Naive thymus-derived CD4-positive, alpha-beta T cell (primary cell): ENCODE measurements around the gene BCL11B. TPM values are rescaled to one million over a fixed set of nuclear protein-coding genes. Genes with fewer than 3 reads are reported as not detected.

Experiments used
- ATAC-seq: fragments of 150-1000 bp; cut with Tn5 transposase; 2 replicates; pipeline ENCODE4 v1.10.0; 2021; ENCODE audit warnings: mild to moderate bottlenecking, moderate library complexity
- CTCF ChIA-PET: fragments of 350-600 bp; sonication (Branson Sonifier 250); formaldehyde crosslinking; loops from one replicate; lab custom pipeline; 2021; ENCODE audit warnings: antibody characterized with exemption; lab: Charles Lee
- POLR2A ChIA-PET: fragments of 350-600 bp; sonication (Branson Sonifier 250); formaldehyde crosslinking; loops from one replicate; lab custom pipeline; 2021; ENCODE audit warnings: antibody characterized with exemption, inconsistent platforms; lab: Charles Lee
- DNase-seq, 9 donors: peaks; one replicate each; pipeline versions ENCODE4 v3.0.0 to v3.0.0-alpha.2; 2020 to 2022; ENCODE audit warnings: mixed read lengths in 1 of 9
- H3K27ac ChIP-seq: one replicate; pipeline ENCODE4 v1.7.0; 2013; ENCODE audit warnings: mild to moderate bottlenecking, low read depth, low read length, moderate library complexity
- H3K27me3 ChIP-seq, 2 donors: one replicate each; pipeline ENCODE4 v1.7.0; 2013; ENCODE audit warnings: low read length in 2 of 2, mild to moderate bottlenecking in 2 of 2, moderate library complexity in 2 of 2; ENCODE audit not compliant: control insufficient read depth in 2 of 2, insufficient read depth in 2 of 2
- H3K36me3 ChIP-seq, 3 experiments: 1 replicate in 2 of 3; 2 replicates in 1 of 3; pipeline ENCODE4 v1.7.0; 2013; ENCODE audit warnings: low read length in 3 of 3, mild to moderate bottlenecking in 3 of 3, moderate library complexity in 1 of 3; ENCODE audit not compliant: insufficient read depth in 3 of 3, control insufficient read depth in 2 of 3
- H3K4me1 ChIP-seq, 2 donors: one replicate each; pipeline ENCODE4 v1.7.0; 2013; ENCODE audit warnings: low read length in 2 of 2, mild to moderate bottlenecking in 2 of 2, moderate library complexity in 1 of 2; ENCODE audit not compliant: control insufficient read depth in 2 of 2, insufficient read depth in 2 of 2
- H3K4me3 ChIP-seq: 2 replicates; pipeline ENCODE4 v1.7.0; 2013; ENCODE audit warnings: mild to moderate bottlenecking, low read length
- H3K9me3 ChIP-seq, 3 experiments: 1 replicate in 2 of 3; 2 replicates in 1 of 3; pipeline ENCODE4 v1.7.0; 2013; ENCODE audit warnings: low read length in 3 of 3; ENCODE audit not compliant: control insufficient read depth in 2 of 3
- H3K27ac Mint-ChIP-seq, 9 donors: one replicate each; pipeline ENCODE4 v1.8.0; 2020 to 2022; ENCODE audit warnings: mixed read lengths in 9 of 9, mild to moderate bottlenecking in 8 of 9, moderate library complexity in 5 of 9, inconsistent platforms in 2 of 9
- H3K27me3 Mint-ChIP-seq, 5 donors: one replicate each; pipeline ENCODE4 v1.8.0; 2021 to 2022; ENCODE audit warnings: mixed read lengths in 5 of 5, mild to moderate bottlenecking in 1 of 5
- H3K36me3 Mint-ChIP-seq, 5 donors: one replicate each; pipeline ENCODE4 v1.8.0; 2020 to 2022; ENCODE audit warnings: mixed read lengths in 5 of 5, mild to moderate bottlenecking in 3 of 5, inconsistent platforms in 1 of 5
- H3K4me1 Mint-ChIP-seq, 7 donors: one replicate each; pipeline ENCODE4 v1.8.0; 2020 to 2022; ENCODE audit warnings: mixed read lengths in 7 of 7, mild to moderate bottlenecking in 3 of 7, inconsistent platforms in 1 of 7
- H3K4me3 Mint-ChIP-seq, 10 donors: one replicate each; pipeline ENCODE4 v1.8.0; 2020 to 2022; ENCODE audit warnings: mild to moderate bottlenecking in 10 of 10, mixed read lengths in 10 of 10, moderate library complexity in 6 of 10, inconsistent platforms in 2 of 10
- H3K9me3 Mint-ChIP-seq, 11 donors: one replicate each; pipeline ENCODE4 v1.8.0; 2020 to 2022; ENCODE audit warnings: mixed read lengths in 11 of 11, mild to moderate bottlenecking in 4 of 11, inconsistent platforms in 1 of 11, moderate library complexity in 1 of 11
- intact Hi-C, 2 donors: fragments of 100-400 bp; cut with micrococcal nuclease; formaldehyde crosslinking; loops; one replicate each; pipeline ENCODE4 v1.15.1; 2023
- polyA plus RNA-seq, 2 donors: library from polyadenylated mRNA; unstranded; fragments of 300-500 nt; fragmentation: Illumina TruSeq; gene quantifications; one replicate each; pipeline ENCODE4 v1.2.3, GENCODE V29; 2021
- total RNA-seq, 6 experiments: library from RNA in 5 of 6; stranded (reverse) in 5 of 6; gene quantifications; 1 replicate in 5 of 6; 2 replicates in 1 of 6; pipeline ENCODE4 v1.2.3 and lab custom pipeline; 2021 to 2026

BCL11B gene
- total and polyA plus RNA-seq, 7 experiments from 2014 or later, result 10.9 to 269 (median 145) TPM

- Mint-ChIP-seq H3K4me1 (peaks cover 29 to 48% (median 39%) of the 10 kb centered on the region in 7 donors), H3K27me3 (peaks cover 0 to 15% (median 0%) of the 10 kb centered on the region in 5 donors), H3K27ac (peak overlapping the region; percentile 98 to 100 (median 99)), H3K9me3 (peaks cover 0 to 19% (median 0%) of the 10 kb centered on the region in 11 donors), H3K36me3 (peaks cover 11 to 48% (median 40%) of the 10 kb centered on the region in 5 donors), H3K4me3 (peak overlapping the region; percentile 92 to 100 (median 98))
- peak overlapping the region; percentile 98 for H3K27ac ChIP-seq
- H3K27me3 ChIP-seq, result no peaks in the 10 kb centered on the region
- peak overlapping the region; percentile 90 for H3K4me3 ChIP-seq
- no peak for ATAC-seq
- ChIA-PET POLR2A (interaction anchor here (0.7 to 19.1 kb wide), 17 partner anchors 9 to 1668 kb away, joined by 3 to 1374 read pairs (median 6); no protein-coding TSS in a partner anchor), CTCF (interaction anchor here (1.4 to 2.0 kb wide), 4 partner anchors 9 to 1277 kb away, joined by 3 to 8 read pairs (median 4); no protein-coding TSS in a partner anchor)
- peaks cover 0 to 34% (median 9%) of the 10 kb centered on the region in 3 experiments for H3K36me3 ChIP-seq
- H3K9me3 ChIP-seq, result no peaks in the 10 kb centered on the region
- intact Hi-C loops, result loop anchor here (2.0 to 10.0 kb wide), 7 partner anchors 288 to 1812 kb away; no protein-coding TSS in a partner anchor
- DNase-seq, result peak in 7 of 9 donors; percentile 38 to 65 (median 42)
- peaks cover 12 to 13% of the 10 kb centered on the region in 2 donors for H3K4me1 ChIP-seq
These were observed 1.4 kb downstream of the BCL11B start for GRCh38 chr14:99270458-99271220.

GRCh38 chr14:99268810-99269707, 2.9 kb downstream of the BCL11B start:
- Mint-ChIP-seq H3K9me3 (peaks cover 0 to 19% (median 0%) of the 10 kb centered on the region in 11 donors), H3K36me3 (peaks cover 14 to 62% (median 52%) of the 10 kb centered on the region in 5 donors), H3K27me3 (peaks cover 0 to 12% (median 0%) of the 10 kb centered on the region in 5 donors), H3K4me3 (peak overlapping the region; percentile 92 to 100 (median 94)), H3K4me1 (peaks cover 30 to 53% (median 39%) of the 10 kb centered on the region in 7 donors), H3K27ac (peak overlapping the region; percentile 99 to 100 (median 100))
- H3K27me3 ChIP-seq, result no peaks in the 10 kb centered on the region
- DNase-seq, result peak in 5 of 9 donors; percentile 19 to 55 (median 48)
- peak overlapping the region; percentile 90 for H3K4me3 ChIP-seq
- intact Hi-C loops, result loop anchor here (1.0 to 10.0 kb wide), 7 partner anchors 10 to 1667 kb away; partner anchors contain the start of gene EVL (in 1 of the 2)
- H3K27ac ChIP-seq, result peak overlapping the region; percentile 98
- no peak for ATAC-seq
- H3K4me1 ChIP-seq, result peaks cover 11 to 24% of the 10 kb centered on the region in 2 donors
- peaks cover 0 to 40% (median 9%) of the 10 kb centered on the region in 3 experiments for H3K36me3 ChIP-seq
- ChIA-PET CTCF (interaction anchor here (0.6 to 4.2 kb wide), 10 partner anchors 9 to 1131 kb away, joined by 3 to 53 read pairs (median 4); no protein-coding TSS in a partner anchor), POLR2A (interaction anchor here (0.6 to 19.1 kb wide), 26 partner anchors 8 to 1666 kb away, joined by 3 to 1374 read pairs (median 8); no protein-coding TSS in a partner anchor)
- H3K9me3 ChIP-seq, result no peaks in the 10 kb centered on the region

GRCh38 chr14:99267837-99268781, 3.9 kb downstream of the BCL11B start:
- Histone ChIP-seq H3K36me3 (peaks cover 0 to 40% (median 9%) of the 10 kb centered on the region in 3 experiments), H3K27me3 (no peaks in the 10 kb centered on the region), H3K9me3 (no peaks in the 10 kb centered on the region), H3K27ac (peak overlapping the region; percentile 98), H3K4me1 (peaks cover 13 to 34% of the 10 kb centered on the region in 2 donors), H3K4me3 (peak overlapping the region; percentile 90)
- peaks cover 35 to 61% (median 45%) of the 10 kb centered on the region in 7 donors for H3K4me1 Mint-ChIP-seq
- peak overlapping the region; percentile 92 to 100 (median 94) for H3K4me3 Mint-ChIP-seq
- DNase-seq (peak in 7 of 9 donors; percentile 16 to 49 (median 40)), ATAC-seq (no peak)
- H3K27me3 Mint-ChIP-seq, result peaks cover 0 to 12% (median 0%) of the 10 kb centered on the region in 5 donors
- H3K27ac Mint-ChIP-seq, result peak overlapping the region; percentile 99 to 100 (median 100)
- ChIA-PET POLR2A (interaction anchor here (0.6 to 19.1 kb wide), 35 partner anchors 7 to 1860 kb away, joined by 3 to 1374 read pairs (median 6); no protein-coding TSS in a partner anchor), CTCF (interaction anchor here (0.6 to 4.2 kb wide), 18 partner anchors 8 to 1273 kb away, joined by 3 to 53 read pairs (median 5); no protein-coding TSS in a partner anchor)
- H3K9me3 Mint-ChIP-seq, result peaks cover 0 to 19% (median 0%) of the 10 kb centered on the region in 11 donors
- peaks cover 16 to 71% (median 62%) of the 10 kb centered on the region in 5 donors for H3K36me3 Mint-ChIP-seq
- intact Hi-C loops, result loop anchor here (1.0 to 10.0 kb wide), 8 partner anchors 9 to 1666 kb away; partner anchors contain the start of gene EVL (in 1 of the 2)

GRCh38 chr14:99267381-99267780, 4.6 kb downstream of the BCL11B start:
- Mint-ChIP-seq H3K27me3 (peaks cover 0 to 12% (median 0%) of the 10 kb centered on the region in 5 donors), H3K4me3 (peak overlapping the region; percentile 92 to 100 (median 94)), H3K9me3 (peaks cover 0 to 23% (median 0%) of the 10 kb centered on the region in 11 donors), H3K27ac (peak overlapping the region; percentile 99 to 100 (median 100)), H3K36me3 (peaks cover 21 to 78% (median 69%) of the 10 kb centered on the region in 5 donors), H3K4me1 (peaks cover 37 to 61% (median 48%) of the 10 kb centered on the region in 7 donors)
- intact Hi-C loops, result loop anchor here (2.0 to 10.0 kb wide), 7 partner anchors 27 to 1665 kb away; partner anchors contain the start of gene EVL (in 1 of the 2)
- Histone ChIP-seq H3K4me3 (peak overlapping the region; percentile 90), H3K36me3 (peaks cover 0 to 40% (median 9%) of the 10 kb centered on the region in 3 experiments), H3K9me3 (no peaks in the 10 kb centered on the region), H3K4me1 (peaks cover 10 to 31% of the 10 kb centered on the region in 2 donors), H3K27ac (peak overlapping the region; percentile 98), H3K27me3 (no peaks in the 10 kb centered on the region)
- ChIA-PET POLR2A (interaction anchor here (0.6 to 19.1 kb wide), 33 partner anchors 9 to 1859 kb away, joined by 3 to 1374 read pairs (median 6); no protein-coding TSS in a partner anchor), CTCF (interaction anchor here (0.6 to 4.2 kb wide), 16 partner anchors 14 to 1272 kb away, joined by 3 to 53 read pairs (median 6); no protein-coding TSS in a partner anchor)
- DNase-seq, result peak in 5 of 9 donors; percentile 7 to 44 (median 23)
- no peak for ATAC-seq
